Measurements from ENCODE around the gene KIAA1217.

- TF ChIP-seq CTCF (IDR thresholded peaks at IDR 0.05) = no peak
- no peak for TF ChIP-seq POLR2A (IDR thresholded peaks at IDR 0.05; ENCODE audit: low read depth)
Measured at GRCh38 chr10:24574578-24575155, 365.7 kb downstream of the KIAA1217 start.

All from esophagus muscularis mucosa (tissue), 3 donors.